A673 (cell line): ENCODE results near the gene LRRC72. TPM values are rescaled to one million over a fixed set of nuclear protein-coding genes. Genes with fewer than 3 reads are reported as not detected.

Source experiments
- BruUV-seq: library from RNA; stranded (reverse); fragments of 400-500 nt; replicated peaks from 2 replicates; lab custom pipeline; 2021; lab: Mats Ljungman, UMichigan
- CTCF ChIA-PET: fragments of 300-600 bp; sonication (Branson Sonifier 250); formaldehyde crosslinking; loops from one replicate; lab custom pipeline; 2022; ENCODE audit warnings: antibody characterized with exemption; lab: Charles Lee
- POLR2A ChIA-PET: fragments of 300-600 bp; sonication (Branson Sonifier 250); formaldehyde crosslinking; loops from one replicate; lab custom pipeline; 2022; ENCODE audit warnings: antibody characterized with exemption; ENCODE audit not compliant: low non-redundant PET; lab: Charles Lee
- DNase-seq: peaks from one replicate; pipeline ENCODE4 v3.0.0-alpha.2; 2015; ENCODE audit warnings: low spot score
- H3K27ac ChIP-seq: fragments of 200-600 bp; sonication (generic); 2 replicates; pipeline ENCODE4 v1.5.1; 2016; ENCODE audit warnings: mixed run types, low read depth, mild to moderate bottlenecking, mixed read lengths, antibody characterized with exemption, low read length; ENCODE audit not compliant: poor library complexity, severe bottlenecking
- H3K27me3 ChIP-seq: fragments of 200-600 bp; sonication (generic); replicated peaks from 2 replicates; pipeline ENCODE4 v1.6.1; 2017; ENCODE audit warnings: mixed run types, low read depth, mild to moderate bottlenecking, mixed read lengths, antibody characterized with exemption, low read length; ENCODE audit not compliant: insufficient read depth, poor library complexity
- H3K36me3 ChIP-seq: fragments of 200-600 bp; sonication (generic); 2 replicates; pipeline ENCODE4 v1.6.1; 2016; ENCODE audit warnings: mixed run types, mild to moderate bottlenecking, mixed read lengths, antibody characterized with exemption, low read length; ENCODE audit not compliant: insufficient read depth, poor library complexity, severe bottlenecking
- H3K4me1 ChIP-seq: fragments of 200-600 bp; sonication (generic); 2 replicates; pipeline ENCODE4 v1.6.1; 2017; ENCODE audit warnings: mixed run types, mild to moderate bottlenecking, mixed read lengths, antibody characterized with exemption, low read length; ENCODE audit not compliant: insufficient read depth, poor library complexity, severe bottlenecking
- H3K4me3 ChIP-seq: fragments of 200-600 bp; sonication (generic); 2 replicates; pipeline ENCODE4 v1.5.1; 2016; ENCODE audit warnings: low read depth, mixed run types, mild to moderate bottlenecking, mixed read lengths, low read length; ENCODE audit not compliant: poor library complexity, severe bottlenecking
- H3K9me3 ChIP-seq: fragments of 200-600 bp; sonication (generic); 2 replicates; pipeline ENCODE4 v1.6.1; 2016; ENCODE audit warnings: mixed run types, low read depth, mild to moderate bottlenecking, mixed read lengths, antibody characterized with exemption, low read length; ENCODE audit not compliant: poor library complexity, severe bottlenecking
- CTCF ChIP-seq: fragments of 300-800, 200-600 bp; sonication (generic); conservative IDR thresholded peaks from 2 replicates; pipeline ENCODE4 v1.5.1; 2017; ENCODE audit warnings: low read depth, mild to moderate bottlenecking, antibody characterized with exemption, low read length, moderate library complexity, mixed read lengths
- EZH2 ChIP-seq: fragments of 200-600 bp; sonication (generic); IDR thresholded peaks from 2 replicates; pipeline ENCODE4 v1.6.1; 2017; ENCODE audit warnings: borderline replicate concordance, low read depth, mild to moderate bottlenecking, mixed read lengths, antibody characterized with exemption, low read length; ENCODE audit not compliant: poor library complexity, severe bottlenecking
- intact Hi-C: fragments of 100-400 bp; cut with micrococcal nuclease; formaldehyde crosslinking; loops from one replicate; pipeline ENCODE4 v1.10.0; 2022; ENCODE audit not compliant: unreplicated experiment
- total RNA-seq: library from RNA; stranded (reverse); gene quantifications from 2 replicates; pipeline ENCODE4 v1.2.3, GENCODE V29; 2021

LRRC72 gene
- total RNA-seq, 1 experiment from 2014 or later: not detected

GRCh38 chr7:16543456-16543855 is 16.8 kb downstream of the LRRC72 start:
- no peak overlapping the region for H3K27ac ChIP-seq
- DNase-seq: no peak
- no TSS peak for BruUV-seq
- H3K27me3 ChIP-seq: no peaks in the 10 kb centered on the region
- H3K9me3 ChIP-seq: no peaks in the 10 kb centered on the region
- TF ChIP-seq CTCF (no peak), EZH2 (no peak)
- no peaks in the 10 kb centered on the region for H3K36me3 ChIP-seq
- intact Hi-C loops: no loop called here
- H3K4me3 ChIP-seq: no peak overlapping the region
- POLR2A ChIA-PET: no interaction called here
- CTCF ChIA-PET: no interaction called here
- no peaks in the 10 kb centered on the region for H3K4me1 ChIP-seq

- H3K36me3 ChIP-seq: no peaks in the 10 kb centered on the region
- BruUV-seq: no TSS peak
- TF ChIP-seq CTCF (no peak), EZH2 (no peak)
- no peaks in the 10 kb centered on the region for H3K4me1 ChIP-seq
- POLR2A ChIA-PET: no interaction called here
- no peaks in the 10 kb centered on the region for H3K27me3 ChIP-seq
- H3K27ac ChIP-seq: no peak overlapping the region
- no peak overlapping the region for H3K4me3 ChIP-seq
- H3K9me3 ChIP-seq: no peaks in the 10 kb centered on the region
- DNase-seq: no peak
- intact Hi-C loops: no loop called here
- CTCF ChIA-PET: no interaction called here
Observed at GRCh38 chr7:16546921-16547505, 20.4 kb downstream of the LRRC72 start.

- no peak overlapping the region for H3K4me3 ChIP-seq
- ChIA-PET POLR2A (no interaction called here), CTCF (no interaction called here)
- DNase-seq: no peak
- H3K27ac ChIP-seq: no peak overlapping the region
- intact Hi-C loops: no loop called here
- no peaks in the 10 kb centered on the region for H3K27me3 ChIP-seq
- BruUV-seq: no TSS peak
- H3K4me1 ChIP-seq: no peaks in the 10 kb centered on the region
- no peaks in the 10 kb centered on the region for H3K36me3 ChIP-seq
- no peaks in the 10 kb centered on the region for H3K9me3 ChIP-seq
- TF ChIP-seq CTCF (no peak), EZH2 (no peak)
Observed at GRCh38 chr7:16548428-16548827, 21.8 kb downstream of the LRRC72 start.
